Measurements from ENCODE around the gene CA4.
"Not testable (repeated sequence)": the region's sequence is repeated elsewhere in the genome, so short reads cannot be mapped to it uniquely, and the experiment has no call there.

Gene CA4

GRCh38 chr17:60119807-60120748 lies 29.7 kb upstream of the CA4 start:
- not testable (repeated sequence) for H3K4me1 ChIP-seq (ENCODE audit: control insufficient read depth in 1 of 2, insufficient read depth in 1 of 2, low read depth in 1 of 2, low read length in 1 of 2); H3K36me3 ChIP-seq; H3K9me3 ChIP-seq; H3K27ac ChIP-seq; H3K27me3 ChIP-seq; H3K4me3 ChIP-seq (ENCODE audit: low read depth in 1 of 2, low read length in 1 of 2)

- Histone ChIP-seq H3K27ac (no peak overlapping the region), H3K9me3 (no peaks in the 10 kb centered on the region), H3K4me3 (ENCODE audit: low read depth in 1 of 2, low read length in 1 of 2) (no peak overlapping the region), H3K27me3 (peaks cover 20% of the 10 kb centered on the region), H3K36me3 (peaks cover 2% of the 10 kb centered on the region), H3K4me1 (ENCODE audit: control insufficient read depth in 1 of 2, insufficient read depth in 1 of 2, low read depth in 1 of 2, low read length in 1 of 2) (no peaks in the 10 kb centered on the region)
- TF ChIP-seq CTCF (IDR thresholded peaks at IDR 0.05) = no peak
These were observed 22.4 kb upstream of the CA4 start for GRCh38 chr17:60127068-60128064.

- no peaks in the 10 kb centered on the region for H3K4me1 ChIP-seq (ENCODE audit: control insufficient read depth in 1 of 2, insufficient read depth in 1 of 2, low read depth in 1 of 2, low read length in 1 of 2)
- H3K4me3 ChIP-seq (ENCODE audit: low read depth in 1 of 2, low read length in 1 of 2) = no peak overlapping the region
- H3K27ac ChIP-seq = no peak overlapping the region
- H3K9me3 ChIP-seq = no peaks in the 10 kb centered on the region
- H3K36me3 ChIP-seq = peaks cover 5% of the 10 kb centered on the region
- H3K27me3 ChIP-seq = peaks cover 20% of the 10 kb centered on the region
- TF ChIP-seq CTCF (IDR thresholded peaks at IDR 0.05) = no peak
These were observed 21.5 kb upstream of the CA4 start for GRCh38 chr17:60128171-60128859.

GRCh38 chr17:60129164-60129563 lies 20.6 kb upstream of the CA4 start:
- TF ChIP-seq CTCF (IDR thresholded peaks at IDR 0.05) = no peak
- peaks cover 20% of the 10 kb centered on the region for H3K27me3 ChIP-seq
- peaks cover 5% of the 10 kb centered on the region for H3K36me3 ChIP-seq
- H3K4me3 ChIP-seq (ENCODE audit: low read depth in 1 of 2, low read length in 1 of 2) = no peak overlapping the region
- H3K27ac ChIP-seq = no peak overlapping the region
- H3K4me1 ChIP-seq (ENCODE audit: control insufficient read depth in 1 of 2, insufficient read depth in 1 of 2, low read depth in 1 of 2, low read length in 1 of 2) = peaks cover 1 to 2% of the 10 kb centered on the region in 2 experiments
- no peaks in the 10 kb centered on the region for H3K9me3 ChIP-seq

- Histone ChIP-seq H3K4me1 (ENCODE audit: control insufficient read depth in 1 of 2, insufficient read depth in 1 of 2, low read depth in 1 of 2, low read length in 1 of 2) (peaks cover 11 to 14% of the 10 kb centered on the region in 2 experiments), H3K27me3 (peaks cover 20% of the 10 kb centered on the region), H3K36me3 (peaks cover 5% of the 10 kb centered on the region), H3K27ac (no peak overlapping the region), H3K9me3 (no peaks in the 10 kb centered on the region), H3K4me3 (ENCODE audit: low read depth in 1 of 2, low read length in 1 of 2) (no peak overlapping the region)
- TF ChIP-seq CTCF (IDR thresholded peaks at IDR 0.05) = no peak
These were observed 19.3 kb upstream of the CA4 start for GRCh38 chr17:60130466-60130865.

All from neutrophil (primary cell).